Astrocyte of the spinal cord (primary cell): ENCODE results near the gene AGT.

ENCODE experiments used
- DNase-seq: peaks from one replicate; pipeline ENCODE4 v3.0.0; 2011; ENCODE audit warnings: low read depth, low spot score
- H3K4me3 ChIP-seq: 2 replicates; pipeline ENCODE4 v1.5.1; 2011; ENCODE audit warnings: low read depth, mild to moderate bottlenecking, low read length, moderate library complexity
- in situ Hi-C: cut with HindIII; loops from 2 replicates; pipeline ENCODE4 v1.10.0; 2017; ENCODE audit warnings: low sequenced_read_pairs
- TF ChIP-seq, protein P1 (sequence below): IDR thresholded peaks from 2 replicates; pipeline ENCODE4 v1.5.1; 2012; ENCODE audit warnings: low read depth, mild to moderate bottlenecking, low read length, inconsistent platforms

AGT gene

DNA sequence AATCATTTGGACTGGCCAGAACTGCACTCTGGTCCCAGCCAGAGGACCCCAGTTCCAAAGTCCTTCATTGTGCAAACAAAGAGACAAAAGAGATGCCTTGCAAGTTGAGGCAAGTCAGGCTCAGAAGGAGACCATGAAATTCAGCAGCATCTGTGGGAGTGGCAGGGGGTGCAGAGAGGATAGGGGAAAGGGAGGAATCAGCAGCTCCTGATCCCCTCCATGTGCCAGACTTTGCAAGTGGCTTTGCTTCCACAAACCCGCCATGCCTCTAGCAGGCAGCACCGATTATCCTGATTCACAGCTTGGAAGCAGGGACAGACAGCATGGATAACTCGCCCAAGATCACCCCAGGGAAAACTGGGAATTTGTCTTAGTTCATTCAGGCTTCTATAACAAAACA lies 31.1 kb upstream of the AGT start:
- TF ChIP-seq, protein P1, sequence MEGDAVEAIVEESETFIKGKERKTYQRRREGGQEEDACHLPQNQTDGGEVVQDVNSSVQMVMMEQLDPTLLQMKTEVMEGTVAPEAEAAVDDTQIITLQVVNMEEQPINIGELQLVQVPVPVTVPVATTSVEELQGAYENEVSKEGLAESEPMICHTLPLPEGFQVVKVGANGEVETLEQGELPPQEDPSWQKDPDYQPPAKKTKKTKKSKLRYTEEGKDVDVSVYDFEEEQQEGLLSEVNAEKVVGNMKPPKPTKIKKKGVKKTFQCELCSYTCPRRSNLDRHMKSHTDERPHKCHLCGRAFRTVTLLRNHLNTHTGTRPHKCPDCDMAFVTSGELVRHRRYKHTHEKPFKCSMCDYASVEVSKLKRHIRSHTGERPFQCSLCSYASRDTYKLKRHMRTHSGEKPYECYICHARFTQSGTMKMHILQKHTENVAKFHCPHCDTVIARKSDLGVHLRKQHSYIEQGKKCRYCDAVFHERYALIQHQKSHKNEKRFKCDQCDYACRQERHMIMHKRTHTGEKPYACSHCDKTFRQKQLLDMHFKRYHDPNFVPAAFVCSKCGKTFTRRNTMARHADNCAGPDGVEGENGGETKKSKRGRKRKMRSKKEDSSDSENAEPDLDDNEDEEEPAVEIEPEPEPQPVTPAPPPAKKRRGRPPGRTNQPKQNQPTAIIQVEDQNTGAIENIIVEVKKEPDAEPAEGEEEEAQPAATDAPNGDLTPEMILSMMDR: no peak
- in situ Hi-C loops: no loop called here
- H3K4me3 ChIP-seq: no peak overlapping the region
- DNase-seq: no peak

DNA sequence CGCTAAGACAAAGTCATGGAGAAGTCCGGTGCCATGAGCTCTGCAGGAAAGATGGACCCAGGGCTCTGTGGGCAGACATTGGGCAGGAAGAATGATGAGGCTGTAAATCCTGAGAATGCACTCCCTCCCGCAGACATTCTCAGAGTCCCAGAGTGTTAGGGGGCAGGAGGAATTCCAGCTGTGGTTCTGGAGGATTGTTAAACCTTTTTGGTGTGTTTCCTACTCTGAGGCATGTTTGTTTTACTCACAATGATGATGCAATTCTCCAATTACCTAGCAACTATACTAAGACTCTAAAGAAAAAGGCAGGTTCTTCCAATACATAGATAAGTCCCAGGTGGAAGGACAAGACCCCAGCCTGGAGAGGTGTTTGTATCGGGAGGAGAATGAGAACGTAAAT lies 30.5 kb upstream of the AGT start:
- TF ChIP-seq, protein P1: no peak
- peak; percentile 39 for DNase-seq
- H3K4me3 ChIP-seq: no peak overlapping the region
- in situ Hi-C loops: no loop called here

DNA sequence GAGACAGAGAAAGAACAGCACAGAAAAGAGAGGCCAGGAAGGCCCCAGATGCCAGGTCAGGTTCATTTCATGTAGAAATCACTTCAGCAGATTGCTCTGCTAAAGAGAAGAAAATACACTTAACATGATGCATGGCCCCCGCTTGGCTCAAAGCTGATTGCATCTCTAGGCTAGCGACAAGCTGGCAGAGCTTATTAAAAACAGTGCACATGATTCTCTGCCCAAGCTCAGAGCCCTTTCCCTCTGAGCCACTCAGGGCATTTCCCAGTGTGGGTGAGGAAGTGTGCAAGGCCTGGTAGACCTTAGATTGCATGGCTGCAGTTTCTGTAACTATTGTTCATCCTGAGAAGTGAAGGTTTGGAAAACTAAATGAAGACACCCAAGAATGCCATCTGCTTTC lies 30.0 kb upstream of the AGT start:
- no peak for DNase-seq
- TF ChIP-seq, protein P1: no peak
- H3K4me3 ChIP-seq: no peak overlapping the region
- in situ Hi-C loops: no loop called here

DNA sequence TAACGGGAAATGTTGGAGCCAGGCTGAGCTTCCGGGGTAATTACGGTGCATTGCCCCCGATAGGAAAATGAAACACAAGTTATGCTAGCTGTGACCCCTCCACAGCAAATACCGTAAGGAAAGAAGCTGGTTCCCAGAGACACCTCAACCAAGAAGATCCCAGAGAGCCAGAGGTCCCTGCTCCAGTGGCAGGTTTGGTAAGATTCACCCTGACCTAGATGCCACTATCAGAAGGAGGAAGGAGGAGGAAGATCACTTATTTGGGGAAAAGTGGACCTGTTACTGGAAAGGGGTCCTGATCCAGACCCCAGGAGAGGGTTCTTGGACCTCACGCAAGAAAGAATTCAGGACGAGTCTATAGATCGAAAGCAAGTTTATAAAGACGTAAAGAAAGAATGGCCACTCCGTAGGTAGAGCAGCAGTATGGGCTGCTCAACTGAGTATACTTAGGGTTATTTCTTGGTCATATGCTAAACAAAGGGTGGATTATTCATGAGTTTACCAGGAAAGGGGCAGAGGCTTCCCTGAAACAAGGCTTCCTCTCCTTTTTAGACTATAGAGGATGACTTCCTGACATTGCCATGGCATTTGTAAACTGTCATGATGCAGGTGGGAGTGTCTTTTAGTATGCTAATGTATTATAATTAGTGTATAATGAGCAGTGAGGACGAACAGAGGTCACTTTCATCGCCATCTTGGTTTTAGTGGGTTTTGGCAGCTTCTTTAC lies 25.8 kb upstream of the AGT start:
- DNase-seq: no peak
- TF ChIP-seq, protein P1: no peak
- in situ Hi-C loops: no loop called here
- no peak overlapping the region for H3K4me3 ChIP-seq

DNA sequence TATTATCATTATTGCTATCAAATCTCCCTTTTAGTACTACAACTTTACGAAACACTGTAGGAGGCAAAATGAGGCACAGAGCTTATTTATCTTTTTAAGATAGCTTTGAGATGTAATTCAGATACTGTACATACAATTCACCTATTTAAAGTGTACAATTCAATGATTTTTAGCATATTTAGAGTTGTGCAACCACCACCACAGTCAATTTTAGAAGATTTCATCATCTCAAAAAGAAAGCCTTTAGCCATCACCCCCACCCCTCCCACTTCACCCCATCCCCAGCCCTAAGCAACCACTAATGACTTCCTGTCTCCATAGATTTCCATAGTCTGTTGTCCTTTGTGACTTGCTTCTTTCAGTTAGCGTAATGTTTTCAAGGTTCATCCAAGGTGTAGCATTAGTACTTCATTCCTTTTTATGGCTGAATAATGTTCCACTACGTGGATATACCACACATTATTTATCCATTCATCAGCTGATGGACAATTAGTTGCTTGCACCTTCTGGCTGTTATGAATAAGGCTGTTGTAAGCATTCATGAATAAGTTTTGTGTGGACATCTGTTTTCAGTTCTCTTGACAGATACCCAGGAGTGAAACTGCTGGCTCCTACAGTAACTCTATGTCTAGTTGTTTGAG lies 23.8 kb upstream of the AGT start:
- TF ChIP-seq, protein P1: no peak
- H3K4me3 ChIP-seq: no peak overlapping the region
- in situ Hi-C loops: no loop called here
- no peak for DNase-seq

DNA sequence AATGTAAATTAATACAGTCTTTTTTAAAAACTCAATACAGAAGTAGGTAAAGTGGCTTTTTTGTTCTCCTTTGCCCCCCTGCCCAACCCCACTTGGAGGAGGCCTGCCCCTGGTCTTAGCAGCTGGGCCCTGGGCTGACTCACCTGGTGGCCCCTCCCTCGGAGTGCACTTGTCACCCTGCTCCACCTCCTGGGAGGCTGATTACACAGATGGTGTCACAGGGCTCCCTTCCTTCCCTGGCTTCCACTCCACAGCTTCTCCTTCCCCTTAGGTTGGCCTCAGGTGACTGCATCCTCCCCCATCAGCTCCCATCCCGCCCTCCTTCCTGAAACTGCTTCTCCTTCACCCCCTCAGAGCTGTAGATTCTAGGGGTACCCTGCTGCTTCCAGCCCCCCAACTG lies 21.5 kb upstream of the AGT start:
- in situ Hi-C loops: no loop called here
- no peak overlapping the region for H3K4me3 ChIP-seq
- no peak for DNase-seq
- TF ChIP-seq, protein P1: no peak
